ENCODE results near the gene R3HCC1L. TPM values are rescaled to one million over a fixed set of nuclear protein-coding genes. Genes with fewer than 3 reads are reported as not detected.
"Not testable (repeated sequence)": the region's sequence is repeated elsewhere in the genome, so short reads cannot be mapped to it uniquely, and the experiment has no call there.

R3HCC1L gene
- total RNA-seq, 2 experiments from 2014 or later, result 18.3 to 19.0 TPM

DNA sequence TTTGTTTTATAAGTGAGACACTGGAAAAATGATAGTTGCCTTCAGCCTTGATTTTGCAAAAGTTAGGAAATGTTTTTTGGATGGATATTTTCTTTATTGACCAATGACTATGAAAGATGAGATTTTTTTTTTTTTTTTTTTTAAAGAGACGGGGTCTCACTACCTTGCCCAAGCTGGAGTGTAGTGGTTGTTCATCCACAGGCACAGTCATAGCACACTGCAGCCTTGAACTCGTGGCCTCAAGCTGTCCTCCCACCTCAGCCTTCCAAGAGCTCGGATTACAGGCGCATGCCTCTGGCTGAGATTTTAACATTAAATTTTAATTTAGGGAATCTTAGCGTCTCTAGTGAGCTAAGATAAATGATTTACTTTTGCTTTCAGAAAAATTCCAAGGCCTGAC, 67.3 kb downstream of the R3HCC1L start:
- H3K36me3 Mint-ChIP-seq (ENCODE audit: low read depth), result peaks cover 3% of the 10 kb centered on the region
- DNase-seq, result no peak
- CTCF ChIA-PET, result no interaction called here
- no peak overlapping the region for H3K4me3 Mint-ChIP-seq
- no peaks in the 10 kb centered on the region for H3K9me3 Mint-ChIP-seq
- H3K27me3 Mint-ChIP-seq, result no peaks in the 10 kb centered on the region
- no peak overlapping the region for H3K27ac Mint-ChIP-seq
- POLR2A ChIA-PET, result no interaction called here
- H3K4me1 Mint-ChIP-seq, result no peaks in the 10 kb centered on the region

DNA sequence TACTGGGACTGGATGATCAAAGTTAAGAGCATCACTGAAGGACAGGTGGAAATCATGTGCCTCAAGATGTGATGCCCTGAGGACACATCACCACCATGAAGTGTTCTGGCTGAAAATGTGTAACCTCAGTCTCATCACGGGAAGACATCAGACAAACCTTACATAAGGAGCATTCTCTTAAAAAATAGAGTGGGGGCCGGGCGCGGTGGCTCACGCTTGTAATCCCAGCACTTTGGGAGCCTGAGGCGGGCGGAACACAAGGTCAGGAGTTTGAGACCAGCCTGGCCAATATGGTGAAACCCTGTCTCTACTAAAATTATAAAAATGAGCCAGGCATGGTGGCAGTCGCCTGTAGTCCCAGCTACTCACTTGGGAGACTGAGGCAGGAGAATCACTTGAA, 67.9 kb downstream of the R3HCC1L start:
- CTCF ChIA-PET, result no interaction called here
- H3K4me3 Mint-ChIP-seq, result no peak overlapping the region
- POLR2A ChIA-PET, result no interaction called here
- no peaks in the 10 kb centered on the region for H3K4me1 Mint-ChIP-seq
- peaks cover 5% of the 10 kb centered on the region for H3K36me3 Mint-ChIP-seq (ENCODE audit: low read depth)
- no peak overlapping the region for H3K27ac Mint-ChIP-seq
- no peaks in the 10 kb centered on the region for H3K27me3 Mint-ChIP-seq
- H3K9me3 Mint-ChIP-seq, result no peaks in the 10 kb centered on the region
- DNase-seq, result no peak

DNA sequence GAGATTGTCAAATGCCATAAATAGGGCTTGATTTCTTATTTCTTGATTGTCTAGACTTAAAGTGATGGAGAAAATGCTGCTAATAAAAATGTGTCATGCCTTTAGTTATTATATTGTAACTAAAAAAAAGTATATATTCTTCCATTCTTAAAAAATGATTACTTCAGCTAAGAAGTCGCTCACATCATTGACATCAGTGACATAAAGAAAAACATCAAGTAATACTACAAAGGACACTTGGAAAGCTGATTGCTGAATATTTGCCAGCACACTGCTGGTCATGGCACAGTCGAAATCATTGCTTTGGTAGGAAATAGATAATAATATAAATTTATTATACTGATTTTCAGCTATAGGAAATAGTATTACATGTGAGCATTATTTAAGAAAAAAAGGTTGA, 70.9 kb downstream of the R3HCC1L start:
- POLR2A ChIA-PET, result no interaction called here
- H3K36me3 Mint-ChIP-seq (ENCODE audit: low read depth), result peaks cover 29% of the 10 kb centered on the region
- DNase-seq, result no peak
- H3K9me3 Mint-ChIP-seq, result no peaks in the 10 kb centered on the region
- no peaks in the 10 kb centered on the region for H3K27me3 Mint-ChIP-seq
- H3K4me1 Mint-ChIP-seq, result peaks cover 4% of the 10 kb centered on the region
- CTCF ChIA-PET, result interaction anchor here (1.4 to 1.5 kb wide), 2 partner anchors 35 to 104 kb away, joined by 3 to 7 read pairs; no protein-coding TSS in a partner anchor
- H3K27ac Mint-ChIP-seq, result no peak overlapping the region
- H3K4me3 Mint-ChIP-seq, result no peak overlapping the region

DNA sequence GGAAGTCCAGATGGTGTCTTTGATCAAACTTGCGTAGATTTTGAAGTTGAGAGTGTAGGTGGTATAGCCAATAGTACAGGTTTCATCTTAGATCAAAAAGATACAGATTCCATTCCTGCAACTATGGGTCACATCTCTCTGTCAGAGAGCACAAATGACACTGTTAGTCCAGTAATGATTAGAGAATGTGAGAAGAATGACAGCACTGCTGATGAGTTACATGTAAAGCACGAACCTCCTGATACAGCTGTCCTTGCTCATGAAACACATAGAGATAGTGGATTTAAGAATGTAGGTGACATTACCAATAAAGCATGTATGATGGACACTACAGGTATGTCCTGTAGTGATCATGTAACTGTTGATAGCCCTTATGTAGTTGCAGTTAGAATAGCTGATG, 74.5 kb downstream of the R3HCC1L start:
- no peaks in the 10 kb centered on the region for H3K27me3 Mint-ChIP-seq
- no peak overlapping the region for H3K27ac Mint-ChIP-seq
- H3K9me3 Mint-ChIP-seq, result no peaks in the 10 kb centered on the region
- no peak overlapping the region for H3K4me3 Mint-ChIP-seq
- ChIA-PET CTCF (interaction anchor here (0.9 kb wide), 2 partner anchors 11 to 38 kb away, joined by 3 read pairs; no protein-coding TSS in a partner anchor), POLR2A (no interaction called here)
- no peak for DNase-seq
- peaks cover 8% of the 10 kb centered on the region for H3K4me1 Mint-ChIP-seq
- peaks cover 50% of the 10 kb centered on the region for H3K36me3 Mint-ChIP-seq (ENCODE audit: low read depth)

GRCh38 chr10:98209441-98209840, 75.0 kb downstream of the R3HCC1L start:
- H3K4me3 Mint-ChIP-seq, result no peak overlapping the region
- POLR2A ChIA-PET, result no interaction called here
- H3K9me3 Mint-ChIP-seq, result no peaks in the 10 kb centered on the region
- peaks cover 52% of the 10 kb centered on the region for H3K36me3 Mint-ChIP-seq (ENCODE audit: low read depth)
- peaks cover 8% of the 10 kb centered on the region for H3K4me1 Mint-ChIP-seq
- H3K27ac Mint-ChIP-seq, result no peak overlapping the region
- CTCF ChIA-PET, result interaction anchor here (0.9 kb wide), 2 partner anchors 11 to 38 kb away, joined by 3 read pairs; no protein-coding TSS in a partner anchor
- no peak for DNase-seq
- H3K27me3 Mint-ChIP-seq, result no peaks in the 10 kb centered on the region

DNA sequence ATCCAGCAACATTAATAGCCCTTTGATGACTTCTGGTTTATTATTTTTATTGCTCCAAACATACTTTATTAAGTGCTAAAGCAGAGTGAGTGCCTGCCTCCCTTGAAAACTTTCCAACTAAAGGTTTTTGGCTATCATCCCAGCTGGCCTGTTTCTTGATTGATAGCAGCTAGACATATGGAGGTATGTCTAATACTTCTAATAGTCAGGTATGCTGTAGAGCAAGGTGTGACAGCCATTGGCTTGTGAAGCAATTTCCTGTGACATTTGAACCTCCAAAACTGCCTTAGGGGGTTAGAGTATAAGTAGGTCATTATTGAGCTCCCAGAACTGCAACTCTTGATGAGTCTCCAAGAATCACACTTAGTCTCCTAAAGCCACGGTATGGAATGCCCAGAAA, 77.7 kb downstream of the R3HCC1L start:
- Mint-ChIP-seq H3K27ac (no peak overlapping the region), H3K27me3 (no peaks in the 10 kb centered on the region), H3K36me3 (ENCODE audit: low read depth) (peaks cover 58% of the 10 kb centered on the region), H3K9me3 (peaks cover 4% of the 10 kb centered on the region), H3K4me1 (peaks cover 10% of the 10 kb centered on the region), H3K4me3 (no peak overlapping the region)
- no peak for DNase-seq
- POLR2A ChIA-PET, result no interaction called here
- CTCF ChIA-PET, result no interaction called here

DNA sequence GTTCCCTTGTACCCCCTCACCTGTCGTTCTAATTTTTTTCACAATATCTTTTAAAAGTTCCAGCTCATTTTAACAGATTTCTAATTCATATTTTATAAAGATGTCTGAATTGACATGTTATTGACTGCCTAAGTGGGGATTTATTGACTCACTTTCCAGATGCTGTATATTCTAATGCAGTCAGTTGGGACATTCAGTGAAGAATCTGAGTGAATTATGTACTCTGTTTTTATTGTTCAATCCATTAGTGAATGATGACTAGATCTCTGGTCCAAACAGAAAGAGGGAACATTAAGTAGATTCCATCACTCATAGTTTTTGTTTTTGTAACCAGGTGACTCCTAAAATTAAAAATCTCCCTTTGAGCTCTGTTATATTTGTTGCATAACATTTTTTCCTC, 79.3 kb downstream of the R3HCC1L start:
- ChIA-PET POLR2A (no interaction called here), CTCF (no interaction called here)
- H3K27ac Mint-ChIP-seq, result no peak overlapping the region
- no peak overlapping the region for H3K4me3 Mint-ChIP-seq
- no peak for DNase-seq
- peaks cover 60% of the 10 kb centered on the region for H3K36me3 Mint-ChIP-seq (ENCODE audit: low read depth)
- peaks cover 12% of the 10 kb centered on the region for H3K9me3 Mint-ChIP-seq
- peaks cover 8% of the 10 kb centered on the region for H3K4me1 Mint-ChIP-seq
- H3K27me3 Mint-ChIP-seq, result no peaks in the 10 kb centered on the region

GRCh38 chr10:98215373-98215772, 80.9 kb downstream of the R3HCC1L start:
- CTCF ChIA-PET, result no interaction called here
- no peak overlapping the region for H3K4me3 Mint-ChIP-seq

DNA sequence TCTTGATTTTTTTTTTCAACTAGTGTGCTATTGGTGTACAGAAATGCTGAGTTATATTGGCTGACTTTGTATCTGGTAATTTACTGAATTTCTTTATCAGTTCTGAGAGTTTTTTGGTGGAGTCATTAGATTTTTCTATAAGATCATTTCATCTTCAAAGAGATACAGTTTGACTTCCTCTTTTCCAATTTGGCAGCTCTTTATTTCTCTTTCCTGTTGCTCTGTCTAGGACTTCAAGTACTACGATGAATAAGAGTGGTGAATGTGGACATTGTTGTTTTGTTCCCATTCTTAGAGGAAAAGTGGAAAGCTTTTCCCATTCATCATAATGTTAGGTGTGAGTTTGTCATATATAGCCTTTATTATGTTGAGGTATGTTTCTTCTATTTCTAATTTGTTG, 83.3 kb downstream of the R3HCC1L start:
- Mint-ChIP-seq H3K9me3 (peaks cover 25% of the 10 kb centered on the region), H3K4me1 (peaks cover 4% of the 10 kb centered on the region), H3K4me3 (no peak overlapping the region), H3K27me3 (no peaks in the 10 kb centered on the region), H3K27ac (no peak overlapping the region), H3K36me3 (ENCODE audit: low read depth) (peaks cover 44% of the 10 kb centered on the region)
- DNase-seq, result no peak
- CTCF ChIA-PET, result no interaction called here
- POLR2A ChIA-PET, result no interaction called here

More at GRCh38 chr10:98215373-98215772, 80.9 kb downstream of the R3HCC1L start:
- Mint-ChIP-seq H3K36me3 (ENCODE audit: low read depth) (peaks cover 60% of the 10 kb centered on the region), H3K4me1 (peaks cover 9% of the 10 kb centered on the region), H3K9me3 (peaks cover 25% of the 10 kb centered on the region), H3K27ac (no peak overlapping the region), H3K27me3 (no peaks in the 10 kb centered on the region)
- POLR2A ChIA-PET, result no interaction called here
- DNase-seq, result no peak

- POLR2A ChIA-PET, result no interaction called here
- no peak overlapping the region for H3K27ac Mint-ChIP-seq
- DNase-seq, result no peak
- CTCF ChIA-PET, result no interaction called here
- peaks cover 44% of the 10 kb centered on the region for H3K36me3 Mint-ChIP-seq (ENCODE audit: low read depth)
- peaks cover 16% of the 10 kb centered on the region for H3K9me3 Mint-ChIP-seq
- no peak overlapping the region for H3K4me3 Mint-ChIP-seq
- peaks cover 10% of the 10 kb centered on the region for H3K4me1 Mint-ChIP-seq
- H3K27me3 Mint-ChIP-seq, result no peaks in the 10 kb centered on the region
These were observed 89.4 kb downstream of the R3HCC1L start for GRCh38 chr10:98223874-98224273.

GRCh38 chr10:98224509-98224908, 90.1 kb downstream of the R3HCC1L start:
- no peak for DNase-seq
- ChIA-PET POLR2A (no interaction called here), CTCF (no interaction called here)
- H3K4me1 Mint-ChIP-seq, result peaks cover 8% of the 10 kb centered on the region
- H3K9me3 Mint-ChIP-seq, result peaks cover 11% of the 10 kb centered on the region
- no peaks in the 10 kb centered on the region for H3K27me3 Mint-ChIP-seq
- no peak overlapping the region for H3K27ac Mint-ChIP-seq
- H3K36me3 Mint-ChIP-seq (ENCODE audit: low read depth), result peaks cover 42% of the 10 kb centered on the region
- H3K4me3 Mint-ChIP-seq, result no peak overlapping the region

- POLR2A ChIA-PET, result interaction anchor here (0.6 kb wide), 1 partner anchor 87 kb away, joined by 3 read pairs; no protein-coding TSS in a partner anchor
- CTCF ChIA-PET, result no interaction called here
- H3K27ac Mint-ChIP-seq, result no peak overlapping the region
These were observed 90.5 kb downstream of the R3HCC1L start for GRCh38 chr10:98224996-98225395.

GRCh38 chr10:98226508-98227144, 92.2 kb downstream of the R3HCC1L start:
- POLR2A ChIA-PET, result no interaction called here
- peaks cover 49% of the 10 kb centered on the region for H3K36me3 Mint-ChIP-seq (ENCODE audit: low read depth)
- no peak overlapping the region for H3K4me3 Mint-ChIP-seq
- no peaks in the 10 kb centered on the region for H3K27me3 Mint-ChIP-seq
- CTCF ChIA-PET, result no interaction called here
- H3K4me1 Mint-ChIP-seq, result peaks cover 8% of the 10 kb centered on the region
- DNase-seq, result no peak
- H3K27ac Mint-ChIP-seq, result no peak overlapping the region
- H3K9me3 Mint-ChIP-seq, result peaks cover 2% of the 10 kb centered on the region

More at GRCh38 chr10:98224996-98225395, 90.5 kb downstream of the R3HCC1L start:
- peaks cover 41% of the 10 kb centered on the region for H3K36me3 Mint-ChIP-seq (ENCODE audit: low read depth)
- peaks cover 6% of the 10 kb centered on the region for H3K9me3 Mint-ChIP-seq
- no peaks in the 10 kb centered on the region for H3K27me3 Mint-ChIP-seq
- DNase-seq, result no peak
- no peak overlapping the region for H3K4me3 Mint-ChIP-seq
- H3K4me1 Mint-ChIP-seq, result peaks cover 8% of the 10 kb centered on the region

DNA sequence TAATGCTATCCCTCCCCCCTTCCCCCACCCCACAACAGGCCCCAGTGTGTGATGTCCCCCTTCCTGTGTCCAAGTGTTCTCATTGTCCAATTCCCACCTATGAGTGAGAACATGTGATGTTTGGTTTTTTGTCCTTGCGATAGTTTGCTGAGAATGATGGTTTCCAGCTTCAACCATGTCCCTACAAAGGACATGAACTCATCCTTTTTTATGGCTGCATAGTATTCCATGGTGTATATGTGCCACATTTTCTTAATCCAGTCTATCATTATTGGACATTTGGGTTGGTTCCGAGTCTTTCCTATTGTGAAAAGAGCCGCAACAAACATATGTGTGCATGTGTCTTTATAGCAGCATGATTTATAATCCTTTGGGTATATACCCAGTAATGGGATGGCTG, 93.3 kb downstream of the R3HCC1L start:
- H3K27me3 Mint-ChIP-seq, DNase-seq, CTCF ChIA-PET, H3K27ac Mint-ChIP-seq, H3K9me3 Mint-ChIP-seq, H3K4me3 Mint-ChIP-seq, H3K4me1 Mint-ChIP-seq, POLR2A ChIA-PET: not testable (repeated sequence)
- H3K36me3 Mint-ChIP-seq (ENCODE audit: low read depth), result peaks cover 55% of the 10 kb centered on the region

Measured in activated CD4-positive, alpha-beta memory T cell treated with anti-CD3 and anti-CD28 coated beads, Interleukin-2, amount 10 ng/mL, durations not matched to agents 7 days and 5 days (primary cell).